GM21381 (cell line): ENCODE data around the gene P2RY6.
A peak's percentile ranks its signal among the peaks of the same experiment; 100 is the strongest.

Source experiments
- ATAC-seq: cut with Tn5 transposase; IDR thresholded peaks from one replicate; pipeline ENCODE4 v1.9.1; 2021; ENCODE audit warnings: mild to moderate bottlenecking, moderate library complexity; ENCODE audit not compliant: unreplicated experiment

Gene P2RY6

DNA sequence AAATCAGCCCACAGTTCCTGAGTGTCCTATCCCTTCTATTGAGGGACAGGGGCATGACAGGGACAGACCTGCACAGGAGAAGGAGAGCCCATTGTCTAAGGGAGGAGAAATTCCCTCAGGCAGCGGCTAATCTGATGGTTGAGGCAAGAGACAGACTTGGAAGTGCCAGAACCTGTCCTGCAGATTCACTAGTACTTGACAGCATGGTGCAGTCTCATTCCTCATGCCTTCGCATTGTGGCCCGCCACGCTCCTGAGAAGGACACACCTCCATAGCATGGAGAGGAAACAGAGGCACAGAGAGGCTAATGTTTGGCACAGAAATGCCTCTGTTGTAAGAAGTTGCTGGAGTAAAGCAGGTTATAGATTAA lies 3.2 kb downstream of the P2RY6 start:
- no peak for ATAC-seq

DNA sequence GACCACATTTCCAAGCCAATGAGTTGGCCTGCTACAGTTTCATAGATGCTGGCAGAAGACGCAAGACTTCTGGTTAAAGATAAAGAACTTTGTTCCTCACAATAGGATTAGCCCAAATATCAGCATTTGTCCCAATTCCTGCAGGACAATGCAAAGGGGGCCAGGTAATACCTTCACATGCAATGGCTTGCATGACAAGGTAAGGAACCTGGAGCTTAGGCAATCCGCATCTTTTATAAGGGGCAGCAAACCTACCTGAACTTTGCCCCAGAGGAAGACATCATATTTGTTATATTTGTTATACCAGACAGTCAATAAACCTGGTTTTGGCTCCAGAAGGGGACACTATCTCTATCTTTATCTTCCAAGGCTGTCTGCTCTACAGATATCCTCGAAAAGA lies 5.3 kb downstream of the P2RY6 start:
- no peak for ATAC-seq

DNA sequence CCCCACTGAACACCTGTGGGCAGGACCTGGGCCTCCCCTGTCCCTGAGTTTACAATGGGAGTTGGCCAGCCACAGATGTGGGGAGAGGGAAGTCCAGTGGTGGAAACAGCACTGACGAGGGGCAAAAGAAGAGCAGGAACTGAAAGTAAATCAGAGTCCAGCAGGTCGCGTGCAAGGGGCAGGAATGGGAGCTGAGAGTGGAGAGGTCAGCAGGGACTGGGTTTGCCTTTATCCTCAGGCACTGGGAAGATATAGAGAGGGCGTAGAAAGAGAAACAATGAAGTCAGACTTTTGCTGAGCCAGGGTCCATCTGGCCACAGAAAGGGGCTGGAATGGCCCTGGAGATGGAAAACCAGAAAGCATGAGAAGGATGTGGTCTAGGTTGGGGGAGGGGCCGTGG lies 8.5 kb downstream of the P2RY6 start:
- ATAC-seq, result no peak

DNA sequence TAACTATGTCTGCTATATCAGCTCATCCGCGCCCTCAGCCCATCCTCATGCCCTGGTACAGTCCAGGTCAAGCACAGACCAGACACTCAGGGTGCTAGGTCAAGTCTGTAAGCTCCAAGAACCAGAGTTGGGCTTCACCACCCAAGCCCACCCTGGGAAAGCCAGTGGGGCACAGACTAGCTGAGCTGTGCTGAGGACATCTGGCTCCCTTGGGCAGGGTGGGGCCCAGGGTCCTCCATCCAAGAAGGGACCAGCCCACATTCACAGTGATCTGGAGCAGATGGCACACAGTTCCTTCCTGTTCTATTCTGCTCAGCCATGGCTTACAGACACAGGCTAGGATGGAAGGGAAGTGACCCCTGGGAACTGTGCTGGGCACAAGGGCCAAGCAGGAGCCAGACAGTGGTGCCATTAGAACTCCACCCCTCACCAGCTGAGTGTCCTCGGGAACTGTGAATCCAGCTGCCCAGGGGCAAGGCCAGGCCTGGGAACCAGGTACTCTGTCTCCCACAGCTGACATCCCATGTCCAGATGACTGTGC lies 9.1 kb downstream of the P2RY6 start:
- ATAC-seq, result no peak

DNA sequence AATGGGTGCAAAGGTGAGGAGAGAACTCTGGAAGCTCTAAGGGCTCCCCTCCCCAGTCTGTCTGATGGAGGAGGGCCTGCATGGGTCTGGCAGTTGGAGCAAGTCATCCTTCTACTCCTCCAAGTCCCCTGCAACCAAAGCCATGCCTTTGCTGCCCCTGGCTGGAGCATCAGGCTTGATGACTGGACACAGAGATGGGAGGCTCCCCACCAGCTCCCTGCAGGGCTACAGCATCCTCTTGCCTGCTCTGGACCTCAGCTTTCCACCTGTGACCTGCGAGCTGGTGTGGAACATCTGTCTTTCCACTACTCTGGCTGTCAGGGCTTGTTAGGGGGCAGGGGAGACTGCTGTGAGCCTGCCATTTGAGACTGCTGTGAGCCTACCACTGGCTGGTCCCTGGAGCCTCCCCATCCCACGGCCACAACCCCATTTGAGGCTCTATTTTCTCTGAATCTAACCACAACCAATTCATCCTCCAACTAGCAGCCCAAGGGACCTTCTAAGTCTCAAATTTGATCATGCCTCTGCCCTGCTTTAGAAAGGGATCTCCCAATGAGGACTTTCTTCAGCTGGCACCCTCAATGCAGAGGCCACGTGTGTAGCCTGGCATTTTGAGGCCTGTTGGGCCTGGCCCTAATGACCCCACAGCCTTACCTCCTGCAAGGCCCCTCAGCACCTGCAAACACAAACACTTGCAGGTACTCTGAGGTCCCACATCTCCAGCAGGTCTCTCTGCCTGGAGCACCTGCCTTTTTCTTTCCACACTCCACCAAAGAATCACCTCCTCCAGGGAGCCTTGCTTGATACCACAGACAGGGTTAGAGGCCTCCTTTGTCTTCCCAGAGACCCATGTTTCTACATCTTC lies 9.9 kb downstream of the P2RY6 start:
- ATAC-seq, result no peak

DNA sequence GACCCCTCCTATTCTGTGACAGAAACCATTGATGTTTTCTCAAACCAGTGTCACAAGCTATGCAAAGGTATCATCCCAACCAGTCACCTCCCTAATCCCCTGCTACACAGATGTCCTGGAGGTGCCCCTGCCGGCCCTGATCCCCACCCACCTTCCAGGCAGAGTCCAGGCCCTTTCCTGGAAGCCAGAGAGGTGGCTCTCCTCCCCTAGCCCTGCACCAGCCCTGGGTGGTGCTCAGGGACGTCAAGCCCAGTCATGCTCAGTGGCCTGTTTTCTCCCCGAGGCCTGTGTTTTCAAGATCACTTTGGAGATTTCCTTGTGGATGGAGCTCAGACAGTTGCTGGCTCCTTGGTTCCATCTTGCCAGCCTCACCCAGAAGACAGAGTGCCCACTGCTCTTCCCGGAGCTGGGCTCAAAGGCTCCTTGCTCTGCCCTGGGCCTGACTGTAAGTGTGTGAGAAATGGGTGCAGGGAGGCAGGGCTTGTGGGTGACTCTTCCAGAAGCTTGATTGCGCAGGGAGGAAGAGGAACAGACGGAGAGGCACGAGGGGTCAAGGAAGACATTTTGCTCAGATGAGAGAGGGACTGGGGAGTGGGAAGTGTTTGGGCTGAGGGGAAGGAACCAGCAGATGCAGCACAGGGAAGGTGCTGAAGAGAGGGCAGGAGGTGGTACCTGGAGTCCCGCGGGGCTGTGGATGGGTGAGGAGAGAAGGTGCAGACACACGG lies 11.3 kb downstream of the P2RY6 start:
- no peak for ATAC-seq

DNA sequence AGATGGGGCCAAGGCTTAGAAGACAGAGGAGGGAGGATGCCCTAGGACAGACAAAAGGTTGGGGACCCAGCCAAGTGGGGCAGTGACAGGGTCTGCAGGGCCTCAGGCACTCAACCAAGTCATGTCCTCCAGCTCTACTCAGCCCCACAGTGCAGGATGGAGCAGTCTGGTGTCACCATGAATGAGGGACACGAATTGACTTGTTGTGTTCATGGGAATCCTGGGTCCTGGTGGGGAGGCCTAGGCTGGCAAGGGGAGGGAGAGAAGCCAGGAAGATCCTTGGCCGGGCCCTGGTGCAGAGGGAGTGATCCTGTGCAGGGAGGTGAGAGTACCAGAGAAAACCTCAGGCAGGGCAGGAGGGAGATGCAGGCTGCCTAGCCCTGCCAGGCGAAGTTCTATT lies 12.0 kb downstream of the P2RY6 start:
- no peak for ATAC-seq

DNA sequence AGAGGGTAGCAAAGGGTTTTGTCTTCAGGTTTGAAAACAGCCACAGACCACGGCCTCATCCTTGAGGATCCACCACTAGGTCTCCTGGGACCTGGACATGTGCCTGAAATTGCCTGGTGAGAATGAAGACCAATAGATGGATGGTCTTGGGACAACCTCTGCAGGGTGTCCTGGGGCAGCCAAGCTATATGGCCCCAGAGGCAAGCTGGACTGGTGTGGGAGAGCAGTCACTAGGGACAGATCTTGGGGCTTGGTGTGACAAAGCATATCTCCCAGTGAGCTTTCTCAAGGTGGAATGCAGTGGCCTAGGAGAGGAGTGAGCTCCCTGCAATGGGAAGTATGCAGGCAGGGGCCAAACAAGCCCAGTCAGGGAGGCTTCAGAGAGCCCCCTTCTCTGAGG lies 13.6 kb downstream of the P2RY6 start:
- no peak for ATAC-seq

DNA sequence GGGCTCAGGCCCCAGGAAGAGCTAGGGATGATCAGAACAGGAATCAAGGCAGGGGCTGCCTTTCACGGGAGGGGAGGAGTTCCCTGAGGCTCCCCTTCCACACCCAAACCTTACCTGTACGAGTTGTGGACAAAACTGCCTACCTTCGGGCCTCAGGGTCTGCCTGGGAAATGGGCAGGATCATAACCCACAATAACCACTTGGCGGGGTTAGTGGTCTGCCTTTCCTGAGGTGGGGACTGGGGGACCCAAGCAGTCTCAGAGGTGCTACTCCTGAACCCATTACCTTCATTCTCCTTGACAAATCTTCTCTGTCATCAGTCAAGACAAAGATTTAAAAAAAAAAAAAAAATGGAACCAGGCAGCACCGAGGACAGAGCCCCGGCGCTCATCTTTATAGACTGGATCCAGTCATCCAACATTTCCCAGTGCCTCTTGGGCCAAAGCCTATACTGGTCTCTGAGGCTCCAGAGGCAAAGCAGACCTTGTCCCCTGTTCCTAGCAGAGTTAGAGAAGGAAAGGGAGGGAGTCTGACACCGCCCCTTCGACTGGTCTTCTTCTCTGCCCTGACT lies 14.2 kb downstream of the P2RY6 start:
- no peak for ATAC-seq

DNA sequence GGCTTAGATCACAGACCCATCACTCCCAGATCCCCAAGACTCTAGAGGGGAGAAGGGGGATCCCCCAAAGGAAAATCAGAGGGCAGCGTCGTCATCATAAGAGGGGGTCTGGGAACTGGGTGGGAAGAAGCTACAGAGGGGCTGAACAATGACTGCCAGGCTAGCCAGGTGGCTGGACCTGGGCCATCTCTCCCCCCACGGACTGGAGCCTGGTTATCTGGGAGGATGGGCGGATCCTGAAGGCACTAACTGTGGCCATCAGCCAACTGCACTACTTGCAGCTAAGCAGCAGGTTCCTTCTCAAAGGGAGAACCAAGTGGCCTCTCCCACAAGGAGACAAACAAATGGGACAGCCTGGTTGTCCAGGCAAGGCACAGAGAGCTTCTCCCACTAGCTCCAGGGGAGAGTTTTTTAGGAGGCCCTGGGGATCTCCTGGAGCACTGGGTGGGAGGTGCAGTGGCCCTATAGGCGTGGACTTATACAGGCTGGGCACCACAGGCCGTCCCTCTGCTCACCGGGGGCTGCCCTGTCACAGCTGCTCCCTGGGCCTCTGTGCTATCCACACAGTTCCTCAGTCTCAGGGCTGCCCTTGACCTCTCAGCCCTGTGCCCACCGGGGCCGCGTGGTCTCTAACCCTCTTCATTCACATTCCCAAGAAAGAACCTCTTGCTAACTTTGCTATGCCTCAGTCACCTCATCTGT lies 15.4 kb downstream of the P2RY6 start:
- no peak for ATAC-seq

DNA sequence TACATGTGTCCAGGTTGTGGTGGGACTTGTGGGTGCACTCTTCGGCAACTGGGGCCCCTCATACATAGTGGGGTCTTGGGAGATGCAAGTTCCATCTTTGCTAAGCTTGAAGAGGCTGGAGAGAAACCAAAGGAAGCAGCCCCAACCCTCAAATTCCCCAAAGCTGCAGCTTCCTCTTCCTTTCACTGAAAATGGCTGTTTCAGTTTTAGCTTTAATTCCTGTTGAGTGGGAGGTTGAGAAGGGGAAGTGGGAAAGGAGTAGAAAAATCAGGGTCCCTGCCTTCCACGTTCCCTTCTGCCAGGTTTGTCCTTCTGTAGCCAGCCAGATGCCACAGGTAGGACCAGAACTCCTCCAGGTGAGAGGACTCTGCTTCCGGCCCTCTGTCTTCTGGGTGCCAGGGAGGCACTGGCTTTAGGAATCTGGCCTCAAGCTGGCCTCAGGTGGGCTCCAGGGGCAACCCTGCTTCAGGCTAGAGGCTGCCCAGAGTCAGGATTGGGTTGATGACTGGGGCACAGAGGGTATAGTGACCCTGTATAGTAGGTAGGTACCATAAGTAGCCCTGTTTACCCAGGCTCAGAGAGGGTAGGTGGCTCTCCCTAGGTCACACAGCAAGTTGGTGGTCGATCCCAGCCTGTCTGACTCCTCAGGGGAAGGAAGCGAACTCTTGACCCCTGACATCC lies 16.2 kb downstream of the P2RY6 start:
- no peak for ATAC-seq

DNA sequence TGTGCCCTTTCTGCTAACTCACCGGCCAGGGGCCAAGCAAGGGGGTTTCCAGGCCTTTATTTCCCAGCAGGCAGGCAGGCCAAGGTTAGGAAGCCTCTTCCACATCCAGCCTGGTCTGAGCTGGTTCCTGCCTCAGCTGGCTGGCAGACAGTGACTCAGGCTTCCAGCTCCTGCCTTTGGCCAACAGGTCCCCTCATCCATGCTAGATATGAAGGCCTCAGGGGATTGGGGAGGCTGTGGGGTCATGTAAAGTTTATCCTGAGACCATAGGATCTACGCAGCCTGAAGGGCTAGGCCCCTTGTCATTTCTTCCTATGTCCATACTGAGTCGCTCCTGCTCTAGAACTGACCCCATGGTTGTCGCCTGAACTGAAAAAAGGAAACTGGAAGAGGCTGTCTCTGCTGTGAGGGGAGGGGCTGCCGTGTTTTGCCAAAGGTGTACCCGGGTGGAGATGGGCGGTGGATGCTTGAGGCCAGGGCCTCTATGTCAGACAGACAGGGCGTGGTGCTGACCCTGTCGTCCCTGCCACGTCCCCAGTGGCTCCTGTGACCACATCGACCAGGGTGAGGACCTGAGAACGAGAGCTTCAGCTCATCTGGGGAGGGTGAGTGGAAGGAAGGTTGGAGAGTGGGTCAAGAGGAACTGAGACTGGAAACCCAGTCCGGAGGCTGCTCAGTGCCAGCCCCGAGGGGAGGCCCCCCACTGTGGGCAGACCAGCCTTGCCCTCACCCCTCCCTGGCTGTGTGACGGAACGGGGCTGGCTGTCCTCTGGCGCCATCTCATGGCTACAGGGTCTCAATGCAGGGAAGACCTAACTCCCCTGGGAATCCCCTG lies 17.0 kb downstream of the P2RY6 start:
- peak; percentile 67 for ATAC-seq

DNA sequence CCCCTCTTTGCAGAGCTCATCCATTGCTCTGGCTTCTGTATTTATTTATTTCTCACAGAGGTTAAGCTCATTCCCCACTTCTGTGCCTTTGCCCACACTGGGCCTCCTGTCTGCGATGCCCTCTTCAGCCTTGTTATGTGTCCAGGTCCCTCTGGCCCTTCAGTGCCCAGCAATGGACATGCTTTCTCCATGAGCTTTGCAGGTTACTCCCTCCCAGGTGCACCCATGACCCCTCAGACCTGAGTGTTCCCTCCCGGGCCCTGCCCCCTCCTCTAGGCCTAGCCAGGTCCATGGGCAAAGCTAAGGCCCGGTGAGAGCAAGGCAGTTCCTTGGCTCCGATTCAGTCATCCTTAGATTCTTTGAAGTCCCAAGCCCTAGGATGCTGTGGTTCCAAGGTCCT lies 18.4 kb downstream of the P2RY6 start:
- ATAC-seq, result no peak

DNA sequence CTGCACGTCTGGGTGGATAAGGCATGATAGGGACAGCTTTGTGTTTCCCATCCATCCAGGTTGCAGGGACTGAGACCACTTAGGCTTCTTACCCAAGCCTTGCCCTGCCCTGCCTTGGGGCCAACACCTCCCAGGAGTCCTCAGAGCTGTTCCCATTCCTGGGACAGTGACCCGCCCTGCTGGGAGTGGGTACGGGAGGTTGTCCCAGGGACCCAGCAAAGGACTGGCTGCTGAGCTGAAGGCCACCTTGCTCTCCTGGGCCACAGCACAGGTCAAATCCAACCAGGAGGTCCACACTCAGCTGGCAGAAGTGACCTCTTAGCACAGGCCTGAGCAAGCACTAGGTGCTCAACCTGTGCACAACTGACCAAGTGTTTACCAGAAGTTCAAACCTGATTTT lies 19.1 kb downstream of the P2RY6 start:
- no peak for ATAC-seq

DNA sequence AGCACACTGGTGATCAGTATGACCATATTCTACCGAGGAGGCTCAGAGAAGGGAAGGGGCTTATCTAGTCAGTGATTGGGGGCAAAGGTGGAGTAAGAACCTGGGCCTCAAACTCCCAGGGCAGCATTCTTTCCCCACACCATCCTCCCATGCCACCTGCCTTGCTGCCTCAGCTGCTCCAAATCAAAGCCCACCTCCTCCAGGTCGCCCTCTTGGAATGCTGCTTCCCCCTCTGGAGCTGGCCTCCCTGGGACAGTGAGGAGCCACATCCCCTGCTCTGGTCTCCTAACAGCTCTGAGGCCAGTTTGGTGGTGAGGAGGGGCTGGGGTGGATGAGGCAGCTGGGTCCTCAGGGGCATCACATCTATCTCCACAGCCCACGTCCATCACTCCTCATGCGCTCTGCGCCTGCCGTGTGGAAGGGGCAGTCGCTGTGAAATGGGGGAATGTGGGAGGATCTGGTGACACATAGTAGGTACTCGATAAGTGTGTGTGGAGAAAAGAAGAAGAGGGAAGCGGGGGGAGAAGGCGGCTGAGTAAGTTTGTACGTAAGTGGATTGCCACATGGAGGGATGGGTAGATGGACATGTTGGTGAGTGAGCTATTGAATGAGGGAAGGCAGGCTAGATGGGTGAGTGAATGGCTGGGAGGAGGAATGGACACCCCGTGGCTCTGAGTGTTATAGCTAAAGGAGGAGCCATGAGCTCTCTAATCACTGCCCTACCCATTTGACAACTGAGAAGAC lies 19.8 kb downstream of the P2RY6 start:
- ATAC-seq, result no peak

DNA sequence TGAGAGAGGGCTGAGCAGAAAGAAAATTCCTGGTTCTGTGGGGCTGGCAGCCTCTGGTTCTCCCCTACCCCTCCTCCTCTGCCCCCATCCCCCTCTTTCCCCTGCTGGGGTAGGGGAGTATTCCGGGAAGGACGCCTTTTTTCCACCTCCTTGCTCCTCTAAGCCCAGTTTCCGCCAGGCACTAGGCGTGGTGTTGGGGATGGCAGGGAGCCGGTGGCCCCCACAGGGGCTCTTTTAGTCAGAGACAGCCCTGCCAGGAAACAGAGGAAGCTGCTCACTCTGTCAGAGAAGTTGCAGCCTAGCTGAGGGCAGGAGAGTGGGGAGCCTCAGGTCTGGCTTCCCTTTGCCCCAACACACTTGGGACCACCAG lies 20.4 kb downstream of the P2RY6 start:
- ATAC-seq, result no peak

DNA sequence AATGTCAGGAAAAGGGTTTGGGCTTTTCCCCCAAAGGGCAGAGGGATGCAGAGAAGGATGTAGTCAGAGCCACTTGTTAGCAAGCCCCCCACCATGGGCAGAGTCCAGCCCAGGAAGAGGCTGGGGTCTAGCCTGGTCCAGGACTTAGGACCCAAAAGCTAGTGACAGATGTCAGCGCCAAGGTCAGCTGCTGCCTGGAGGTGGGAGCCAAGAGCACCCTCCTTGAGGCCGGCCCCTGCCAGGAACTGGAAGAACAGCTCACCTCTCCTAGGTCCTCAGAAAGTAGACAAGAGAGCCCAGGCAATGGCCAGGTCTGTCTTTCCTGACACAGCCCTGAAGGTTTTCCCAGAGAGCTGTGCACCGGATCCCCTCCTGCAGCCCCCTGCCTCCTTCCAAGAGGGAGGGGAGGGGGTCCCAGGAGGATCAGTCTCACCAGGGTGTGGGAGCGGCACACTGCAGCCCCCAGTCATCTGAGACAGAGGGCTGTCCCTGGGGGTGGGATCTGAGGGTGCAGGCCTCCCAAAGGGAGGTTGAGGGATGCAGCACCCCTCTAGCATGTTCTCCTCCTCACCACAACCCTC lies 21.3 kb downstream of the P2RY6 start:
- ATAC-seq, result no peak

DNA sequence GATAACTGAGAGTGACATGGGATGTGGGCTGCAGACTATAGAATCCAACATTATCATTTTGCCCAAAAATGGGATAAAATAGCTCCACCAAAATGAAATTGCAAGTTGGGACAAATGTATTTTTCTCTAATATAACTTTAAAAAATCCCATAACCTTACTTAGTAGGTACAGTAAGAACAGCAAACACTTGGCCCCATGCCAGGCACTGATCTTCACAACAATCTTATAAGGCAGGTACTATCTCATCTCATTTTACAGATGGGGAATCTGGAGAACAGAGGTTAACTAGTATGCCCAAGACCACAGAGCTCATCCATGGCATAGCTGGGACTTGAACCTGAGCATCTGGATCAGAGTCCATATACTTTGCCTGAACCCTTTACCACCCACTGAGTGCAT lies 22.5 kb downstream of the P2RY6 start:
- ATAC-seq, result no peak
